Adipose tissue (tissue), 3 donors: ENCODE results near the gene CGNL1. TPM values are rescaled to one million over a fixed set of nuclear protein-coding genes. Genes with fewer than 3 reads are reported as not detected.

Experiments used
- H3K27ac ChIP-seq: one replicate; pipeline ENCODE4 v1.5.1; 2013; ENCODE audit warnings: low read depth, low read length
- WGBS, 3 donors: extraction: QIAGEN DNeasy Blood & Tissue Kit; methylation state at CpG; one replicate each; pipeline ENCODE4 v1.1.7; 2013; 5-methylcytosine and 5-hydroxymethylcytosine counted together
- polyA plus RNA-seq, 3 donors: library from polyadenylated mRNA; stranded (reverse); fragments of 200-250 nt; gene quantifications; one replicate each; pipeline ENCODE4 v1.2.3, GENCODE V29; 2013
- donor health status: healthy with polysubstance abuse.
- donor health status: Bipolar disorder and iron deficiency.
- donor health status: healthy.

CGNL1 gene
- polyA plus RNA-seq, 3 donors = 2.2 to 12.9 (median 10.3) TPM

DNA sequence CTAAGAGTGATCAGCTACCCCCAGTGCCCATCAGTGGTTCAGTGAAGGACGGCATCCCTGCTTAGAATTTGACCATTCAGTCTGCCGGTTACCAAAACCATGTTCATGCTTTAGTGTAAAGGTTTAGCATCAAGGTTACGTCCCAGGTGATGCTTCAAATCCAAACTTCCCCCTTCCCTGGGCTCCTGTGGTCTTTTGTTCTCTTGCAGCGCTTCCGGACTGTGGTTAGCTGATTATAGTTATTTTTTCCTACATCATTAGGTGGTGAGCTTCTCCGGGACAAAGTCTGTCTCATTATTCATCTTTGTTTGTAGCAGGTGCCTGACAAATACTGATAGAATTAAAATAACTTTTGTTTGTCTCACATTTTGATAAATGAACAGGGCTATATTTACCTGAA, 187.1 kb downstream of the CGNL1 start:
- H3K27ac ChIP-seq = no peak overlapping the region

DNA sequence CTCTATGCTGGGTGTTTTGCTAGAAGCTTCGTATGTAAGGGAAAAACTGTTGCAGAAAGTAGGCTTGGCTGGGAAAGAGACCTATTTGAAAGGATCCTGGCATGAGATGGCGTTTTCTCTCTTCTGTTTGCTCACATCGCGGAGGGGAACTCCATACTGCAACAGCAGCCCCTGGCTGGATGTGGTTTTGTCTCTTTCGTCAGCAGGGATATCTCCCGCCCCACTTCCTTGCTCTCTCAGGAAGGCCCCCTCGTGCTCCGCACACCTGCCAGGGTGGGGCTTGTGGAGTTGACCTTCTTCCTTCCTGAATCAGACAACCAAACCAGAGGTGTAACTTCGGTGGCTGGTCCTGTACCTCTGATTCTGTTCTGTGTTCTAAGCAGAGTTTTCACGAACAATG, 189.0 kb downstream of the CGNL1 start:
- WGBS, 3 donors = 21 to 72% (median 26%) methylated on average over 10 of the region's 10 CpGs
- H3K27ac ChIP-seq = no peak overlapping the region

More for the DNA sequence above, 187.1 kb downstream of the CGNL1 start:
- WGBS, 3 donors = 70 to 77% (median 74%) methylated on average over 6 of the region's 6 CpGs

DNA sequence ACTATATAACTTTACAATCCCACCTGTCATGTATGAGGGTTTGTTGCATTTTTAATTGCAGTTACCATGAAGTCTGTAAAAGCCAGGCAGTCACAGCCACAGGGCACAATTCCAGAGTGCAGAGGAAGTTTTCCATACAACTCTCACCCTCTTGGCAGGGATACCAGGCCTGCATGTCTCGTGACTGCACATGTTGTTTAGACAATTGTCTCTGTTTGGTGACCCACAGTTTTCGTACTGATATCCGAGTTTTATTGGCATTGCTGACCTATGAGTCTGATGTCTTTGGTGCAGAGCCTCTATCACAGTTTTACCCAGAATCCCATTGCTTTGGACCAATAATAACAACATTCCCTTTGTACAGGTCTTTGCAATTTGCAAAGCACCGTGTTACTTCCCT, 190.5 kb downstream of the CGNL1 start:
- H3K27ac ChIP-seq = no peak overlapping the region
- 36 to 59% (median 45%) methylated on average over 4 of the region's 4 CpGs for WGBS, 3 donors

DNA sequence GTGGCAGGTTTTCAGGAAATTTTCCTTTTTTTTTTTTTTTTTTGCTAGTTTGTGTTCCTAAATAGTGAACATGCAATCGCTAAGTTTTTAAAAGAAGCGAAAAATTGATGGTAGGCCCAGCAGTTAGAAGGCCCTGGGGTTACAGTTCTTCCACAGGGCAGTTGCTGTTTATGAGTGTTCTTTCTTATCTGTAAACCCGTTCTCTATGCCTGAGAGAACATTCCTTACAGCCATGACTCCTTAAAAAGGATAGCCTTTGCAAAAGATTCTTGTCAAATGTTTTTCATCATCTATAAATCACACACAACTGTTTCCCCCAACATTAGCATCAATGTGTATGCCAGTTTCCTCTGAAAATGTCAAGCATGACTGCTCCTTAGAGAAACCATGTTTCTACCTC, 191.6 kb downstream of the CGNL1 start:
- no peak overlapping the region for H3K27ac ChIP-seq
- 92 to 94% (median 93%) methylated on average over 3 of the region's 3 CpGs for WGBS, 3 donors

GRCh38 chr15:57568299-57568698, 192.0 kb downstream of the CGNL1 start:
- WGBS, 3 donors = 79 to 90% (median 87%) methylated on average over 2 of the region's 2 CpGs
- no peak overlapping the region for H3K27ac ChIP-seq

GRCh38 chr15:57570340-57570739, 194.0 kb downstream of the CGNL1 start:
- 80 to 89% (median 89%) methylated on average over 2 of the region's 2 CpGs for WGBS, 3 donors
- no peak overlapping the region for H3K27ac ChIP-seq

- WGBS, 3 donors = 76 to 79% (median 79%) methylated on average over 3 of the region's 3 CpGs
- H3K27ac ChIP-seq = no peak overlapping the region
Observed at GRCh38 chr15:57570994-57571393, 194.7 kb downstream of the CGNL1 start.

- 93 to 96% (median 94%) methylated on average over 7 of the region's 7 CpGs for WGBS, 3 donors
Observed at GRCh38 chr15:57571725-57572124, 195.4 kb downstream of the CGNL1 start.

GRCh38 chr15:57572468-57572867, 196.2 kb downstream of the CGNL1 start:
- H3K27ac ChIP-seq = no peak overlapping the region
- WGBS, 3 donors = 79 to 89% (median 88%) methylated on average over 3 of the region's 3 CpGs

More at GRCh38 chr15:57571725-57572124, 195.4 kb downstream of the CGNL1 start:
- H3K27ac ChIP-seq = no peak overlapping the region

- H3K27ac ChIP-seq = no peak overlapping the region
- WGBS, 3 donors = 85 to 89% (median 87%) methylated on average over 4 of the region's 4 CpGs
Observed at GRCh38 chr15:57573151-57573550, 196.8 kb downstream of the CGNL1 start.

DNA sequence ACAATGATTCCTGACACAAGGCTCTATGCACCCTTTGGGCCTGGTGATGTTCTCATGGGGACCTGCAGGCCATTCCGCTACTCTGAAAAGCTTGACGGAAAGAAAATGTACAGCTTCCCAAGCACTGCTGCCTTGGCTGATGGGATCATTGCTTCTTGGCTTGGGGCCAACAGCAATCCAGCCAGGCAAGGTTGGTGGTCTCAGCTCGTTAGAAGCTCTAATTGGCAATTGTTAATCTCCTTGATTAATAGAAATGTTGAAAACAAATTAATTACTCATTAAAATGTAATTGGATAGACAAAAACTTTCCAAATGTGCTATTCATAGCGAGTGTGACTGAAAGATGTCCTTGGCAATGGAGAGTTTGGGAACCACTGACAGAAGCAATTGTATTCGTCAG, 199.1 kb downstream of the CGNL1 start:
- 86 to 88% (median 87%) methylated on average over 5 of the region's 5 CpGs for WGBS, 3 donors
- no peak overlapping the region for H3K27ac ChIP-seq

DNA sequence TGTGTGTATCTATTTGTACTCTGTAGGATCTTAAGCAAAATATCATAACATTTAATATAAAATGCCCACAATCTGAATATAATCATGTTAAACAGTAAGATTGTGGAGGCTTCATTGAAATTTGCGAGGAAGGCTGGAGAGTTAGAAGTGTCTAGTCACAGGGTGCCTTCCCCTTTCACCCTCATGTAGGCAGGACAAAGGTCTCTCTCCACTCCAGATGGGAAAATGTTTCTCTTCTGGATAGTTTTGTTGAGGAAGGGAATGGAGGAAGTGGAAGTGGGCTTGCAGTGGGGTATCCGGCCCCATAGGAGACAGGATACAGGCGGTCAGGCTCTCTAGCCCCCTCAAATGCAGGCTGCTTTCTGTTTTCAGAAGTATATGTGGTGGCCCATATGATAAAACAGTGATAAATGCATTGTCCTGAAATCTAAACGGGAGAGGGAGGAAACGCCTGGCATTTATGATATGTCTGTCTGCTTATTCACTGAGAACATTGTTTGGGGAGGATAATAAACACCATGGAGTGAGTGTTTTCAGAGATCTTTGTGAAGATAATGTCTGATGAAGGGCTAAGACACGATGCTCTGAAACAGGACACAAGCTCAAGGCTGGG, 202.1 kb downstream of the CGNL1 start:
- H3K27ac ChIP-seq = no peak overlapping the region
- WGBS, 3 donors = 33 to 70% (median 37%) methylated on average over 6 of the region's 6 CpGs

DNA sequence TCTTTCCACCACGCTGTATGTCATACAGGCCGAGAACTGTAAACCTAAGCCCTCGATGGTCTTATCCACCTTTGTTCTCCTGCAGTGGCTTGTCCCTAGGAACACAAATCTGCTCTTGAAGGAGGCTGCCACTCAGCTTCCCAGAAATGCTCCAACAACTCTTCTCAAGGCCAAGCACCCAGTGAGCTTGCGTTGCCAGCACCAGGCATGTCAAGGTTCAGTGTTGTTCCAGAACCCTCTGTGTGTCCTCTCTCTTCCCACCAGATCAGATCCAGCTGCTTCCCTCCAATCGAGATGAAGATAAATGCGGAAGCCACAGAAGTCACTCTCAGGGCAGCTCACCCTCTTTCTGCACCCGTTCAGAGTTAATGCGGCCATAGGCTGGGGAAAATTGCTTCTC, 204.1 kb downstream of the CGNL1 start:
- WGBS, 3 donors = 55 to 90% (median 86%) methylated on average over 8 of the region's 8 CpGs

DNA sequence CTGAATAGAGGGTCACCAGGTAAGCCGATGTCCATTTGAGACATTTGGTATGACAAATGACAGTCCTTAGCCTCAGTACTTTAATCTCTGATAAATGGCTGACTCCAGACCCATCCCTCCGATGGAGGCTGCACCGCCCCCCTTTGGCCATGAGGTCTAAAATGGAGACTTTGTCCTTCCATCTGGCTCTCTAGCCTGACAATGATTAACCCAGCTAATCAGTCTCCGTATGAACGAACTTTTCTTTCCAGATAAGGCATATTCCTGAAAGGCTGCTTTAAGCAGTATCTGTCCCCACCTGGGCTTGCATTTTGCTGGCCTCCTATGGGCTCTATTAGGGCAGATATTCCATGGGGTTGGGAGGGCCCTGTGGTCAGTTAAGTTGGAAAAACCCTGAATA, 204.6 kb downstream of the CGNL1 start:
- 33 to 87% (median 85%) methylated on average over 5 of the region's 5 CpGs for WGBS, 3 donors
- H3K27ac ChIP-seq = no peak overlapping the region

More for the DNA sequence above, 204.1 kb downstream of the CGNL1 start:
- H3K27ac ChIP-seq = no peak overlapping the region

- 78 to 81% (median 81%) methylated on average over 1 of the region's 1 CpG for WGBS, 3 donors
- no peak overlapping the region for H3K27ac ChIP-seq
Observed at GRCh38 chr15:57582090-57582489, 205.8 kb downstream of the CGNL1 start.

GRCh38 chr15:57583282-57583681, 207.0 kb downstream of the CGNL1 start:
- WGBS, 3 donors = 85 to 96% (median 93%) methylated on average over 2 of the region's 2 CpGs
- no peak overlapping the region for H3K27ac ChIP-seq

DNA sequence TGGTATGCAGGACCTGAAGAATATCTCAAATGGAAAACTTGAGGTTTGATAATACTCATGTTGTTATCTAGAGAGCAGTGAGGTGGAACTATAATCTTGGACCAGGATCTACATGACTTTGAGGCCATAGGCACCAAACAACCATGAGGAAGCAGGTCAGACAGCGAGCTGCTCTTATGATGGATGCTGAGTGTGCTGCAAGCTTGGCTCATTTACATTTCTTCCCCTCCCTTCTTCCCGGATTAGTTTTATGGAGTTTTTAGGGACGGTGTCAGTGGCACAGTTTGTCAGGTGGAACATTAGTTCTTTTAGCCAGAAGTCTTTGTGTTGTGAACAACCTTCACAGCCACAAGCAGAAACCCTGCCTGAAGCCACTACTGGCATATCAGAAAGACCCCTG, 207.4 kb downstream of the CGNL1 start:
- 81 to 94% (median 86%) methylated on average over 3 of the region's 3 CpGs for WGBS, 3 donors
- H3K27ac ChIP-seq = no peak overlapping the region

DNA sequence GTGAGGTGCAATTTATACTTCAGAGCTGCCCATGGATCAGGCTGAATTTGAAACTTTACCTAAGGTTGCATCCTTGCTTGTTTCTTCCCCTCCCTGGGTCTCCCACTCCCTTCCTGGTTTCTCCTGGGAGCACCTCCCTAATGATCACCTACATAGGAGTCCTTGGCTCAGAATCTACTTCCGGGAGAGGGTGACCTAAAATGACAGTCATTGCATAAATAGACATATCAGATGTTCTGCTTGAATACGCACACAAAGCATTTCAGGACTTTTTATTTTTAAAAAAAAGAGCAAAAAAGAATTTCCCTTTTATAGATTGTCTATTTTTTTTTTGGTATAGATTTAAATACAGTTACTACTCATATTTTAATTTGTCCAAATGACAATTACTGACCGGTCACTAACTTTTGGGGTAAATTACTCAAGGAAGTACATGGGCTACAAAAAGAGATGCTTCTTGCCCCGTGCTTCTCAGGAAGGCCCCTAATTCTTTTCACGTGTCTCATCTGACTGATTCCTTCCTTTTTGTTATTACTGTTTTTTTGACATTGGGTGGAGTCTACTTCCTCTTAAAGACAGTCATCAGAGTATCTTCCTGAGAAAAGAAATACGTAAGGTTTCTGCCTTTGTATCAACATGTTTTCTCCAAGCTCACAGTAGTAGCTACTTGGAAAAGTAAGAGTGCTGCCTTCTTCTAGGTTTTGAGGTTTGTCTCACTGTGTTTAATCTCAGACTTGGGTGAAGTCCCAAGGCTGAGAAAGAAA, 210.5 kb downstream of the CGNL1 start:
- H3K27ac ChIP-seq = no peak overlapping the region
- WGBS, 3 donors = 39 to 64% (median 49%) methylated on average over 6 of the region's 6 CpGs

DNA sequence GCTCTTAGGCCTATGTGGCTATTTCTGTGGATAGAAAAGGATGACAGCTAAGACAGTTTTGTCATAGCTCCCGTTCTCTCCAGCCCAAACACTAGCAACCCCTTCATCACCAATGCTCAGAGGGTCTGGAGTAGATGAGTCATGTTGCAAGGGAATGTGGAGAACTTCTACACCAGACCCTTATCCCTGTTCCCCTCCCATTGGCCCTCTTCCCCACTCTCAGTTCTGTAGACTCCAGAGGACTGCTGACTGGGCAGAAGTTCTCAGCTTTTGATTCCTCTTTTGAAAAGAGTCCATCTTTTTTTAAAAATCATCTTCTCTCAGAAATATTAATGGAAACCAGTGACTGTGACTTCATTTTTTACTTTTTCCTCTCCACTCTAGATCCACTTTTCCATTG, 213.0 kb downstream of the CGNL1 start:
- no peak overlapping the region for H3K27ac ChIP-seq
- 42 to 90% (median 67%) methylated on average over 1 of the region's 1 CpG for WGBS, 3 donors

GRCh38 chr15:57589754-57590153, 213.4 kb downstream of the CGNL1 start:
- H3K27ac ChIP-seq = no peak overlapping the region
- 25 to 55% (median 53%) methylated on average over 2 of the region's 2 CpGs for WGBS, 3 donors
